Thyroid gland (tissue), 4 donors: Measurements from ENCODE around the gene PTCD2.
"Not testable (repeated sequence)": the region's sequence is repeated elsewhere in the genome, so short reads cannot be mapped to it uniquely, and the experiment has no call there.

Experiments used
- POLR2A ChIP-seq, 2 donors: fragments of 450-650 bp; IDR thresholded peaks; one replicate each; pipeline ENCODE4 v1.6.1; 2017; ENCODE audit warnings: antibody characterized with exemption in 2 of 2, mild to moderate bottlenecking in 2 of 2, moderate library complexity in 1 of 2
- TF ChIP-seq, protein P1 (sequence below), 6 experiments: fragments of 200-600 bp in 3 of 6; fragments of 450-650 bp in 3 of 6; sonication (generic) in 3 of 6; IDR thresholded peaks; one replicate each; pipeline ENCODE4 v1.5.1; 2016 to 2019; ENCODE audit warnings: antibody characterized with exemption in 6 of 6, mild to moderate bottlenecking in 2 of 6, inconsistent platforms in 1 of 6, moderate library complexity in 1 of 6

DNA sequence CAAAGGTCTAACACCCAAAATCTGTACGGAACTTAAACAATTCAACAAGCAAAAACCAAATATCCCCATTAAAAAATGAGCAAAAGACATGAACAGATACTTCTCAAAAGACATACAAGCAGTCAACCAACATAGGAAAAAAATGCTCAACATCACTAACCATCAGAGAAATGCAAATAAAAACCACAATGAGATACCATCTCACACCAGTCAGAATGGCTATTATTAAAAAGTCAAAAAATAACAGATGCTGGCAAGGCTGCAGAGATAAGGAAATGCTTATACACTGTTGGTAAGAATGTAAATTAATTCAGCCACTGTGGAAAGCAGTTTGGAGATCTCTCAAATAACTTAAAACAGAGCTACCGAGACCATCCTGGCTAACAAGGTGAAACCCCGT lies 22.0 kb upstream of the PTCD2 start:
- TF ChIP-seq, protein P1, sequence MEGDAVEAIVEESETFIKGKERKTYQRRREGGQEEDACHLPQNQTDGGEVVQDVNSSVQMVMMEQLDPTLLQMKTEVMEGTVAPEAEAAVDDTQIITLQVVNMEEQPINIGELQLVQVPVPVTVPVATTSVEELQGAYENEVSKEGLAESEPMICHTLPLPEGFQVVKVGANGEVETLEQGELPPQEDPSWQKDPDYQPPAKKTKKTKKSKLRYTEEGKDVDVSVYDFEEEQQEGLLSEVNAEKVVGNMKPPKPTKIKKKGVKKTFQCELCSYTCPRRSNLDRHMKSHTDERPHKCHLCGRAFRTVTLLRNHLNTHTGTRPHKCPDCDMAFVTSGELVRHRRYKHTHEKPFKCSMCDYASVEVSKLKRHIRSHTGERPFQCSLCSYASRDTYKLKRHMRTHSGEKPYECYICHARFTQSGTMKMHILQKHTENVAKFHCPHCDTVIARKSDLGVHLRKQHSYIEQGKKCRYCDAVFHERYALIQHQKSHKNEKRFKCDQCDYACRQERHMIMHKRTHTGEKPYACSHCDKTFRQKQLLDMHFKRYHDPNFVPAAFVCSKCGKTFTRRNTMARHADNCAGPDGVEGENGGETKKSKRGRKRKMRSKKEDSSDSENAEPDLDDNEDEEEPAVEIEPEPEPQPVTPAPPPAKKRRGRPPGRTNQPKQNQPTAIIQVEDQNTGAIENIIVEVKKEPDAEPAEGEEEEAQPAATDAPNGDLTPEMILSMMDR (IDR thresholded peaks at IDR 0.05) = not testable (repeated sequence)
- not testable (repeated sequence) for TF ChIP-seq POLR2A (IDR thresholded peaks at IDR 0.05)
